RPMI7951 (cell line): Measurements from ENCODE around the gene C16orf92. TPM values are rescaled to one million over a fixed set of nuclear protein-coding genes. Genes with fewer than 3 reads are reported as not detected.

Source experiments
- DNase-seq: peaks from one replicate; pipeline ENCODE4 v3.0.0-alpha.2; 2012; ENCODE audit warnings: low read depth
- total RNA-seq: library from RNA; depleted of rRNA; stranded (reverse); fragments of >200 nt; shearing (Covaris generic); gene quantifications from 2 replicates; pipeline ENCODE4 v1.2.3, GENCODE V29; 2014; rRNA removed

C16orf92 gene
- total RNA-seq, 1 experiment from 2014 or later, result not detected

DNA sequence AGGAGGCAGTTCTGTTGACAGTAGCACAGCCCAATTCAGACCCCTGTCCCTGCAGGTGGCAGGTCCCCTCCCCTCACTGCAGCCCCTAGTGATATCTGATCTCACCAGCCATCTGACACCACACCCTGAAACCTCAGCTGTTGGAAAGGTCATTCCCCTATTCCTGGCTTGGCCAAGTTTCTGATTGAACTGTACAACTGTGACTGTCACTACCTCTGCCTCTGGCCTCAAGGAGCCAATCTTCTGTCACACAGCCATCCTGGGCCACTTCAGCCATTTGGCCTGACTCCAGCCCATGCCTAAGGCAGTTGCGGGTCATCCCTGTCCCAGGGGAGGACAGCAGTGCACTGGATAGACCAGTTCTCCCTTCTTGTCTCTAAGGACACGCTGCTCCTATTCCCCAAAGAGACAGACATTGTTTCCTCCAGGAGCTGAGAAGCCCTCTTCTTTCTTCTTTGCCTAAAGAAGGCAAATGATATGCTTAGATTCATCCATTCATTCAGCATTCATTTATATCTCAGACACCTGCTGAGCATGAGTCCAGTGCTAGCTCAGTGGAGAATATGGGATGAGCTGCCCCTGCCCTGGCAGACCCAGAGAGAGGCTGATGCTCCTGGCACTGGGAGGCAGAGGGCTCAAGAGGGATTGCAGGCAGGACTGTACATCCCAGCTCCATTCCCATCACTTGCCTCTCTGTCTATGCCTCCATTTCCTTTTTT is 38.0 kb downstream of the C16orf92 start:
- no peak for DNase-seq

GRCh38 chr16:30063278-30063892 is 40.4 kb downstream of the C16orf92 start:
- DNase-seq, result no peak

- no peak for DNase-seq
These were observed 41.1 kb downstream of the C16orf92 start for GRCh38 chr16:30063893-30064728.

- DNase-seq, result no peak
These were observed 41.7 kb downstream of the C16orf92 start for GRCh38 chr16:30064729-30065101.

DNA sequence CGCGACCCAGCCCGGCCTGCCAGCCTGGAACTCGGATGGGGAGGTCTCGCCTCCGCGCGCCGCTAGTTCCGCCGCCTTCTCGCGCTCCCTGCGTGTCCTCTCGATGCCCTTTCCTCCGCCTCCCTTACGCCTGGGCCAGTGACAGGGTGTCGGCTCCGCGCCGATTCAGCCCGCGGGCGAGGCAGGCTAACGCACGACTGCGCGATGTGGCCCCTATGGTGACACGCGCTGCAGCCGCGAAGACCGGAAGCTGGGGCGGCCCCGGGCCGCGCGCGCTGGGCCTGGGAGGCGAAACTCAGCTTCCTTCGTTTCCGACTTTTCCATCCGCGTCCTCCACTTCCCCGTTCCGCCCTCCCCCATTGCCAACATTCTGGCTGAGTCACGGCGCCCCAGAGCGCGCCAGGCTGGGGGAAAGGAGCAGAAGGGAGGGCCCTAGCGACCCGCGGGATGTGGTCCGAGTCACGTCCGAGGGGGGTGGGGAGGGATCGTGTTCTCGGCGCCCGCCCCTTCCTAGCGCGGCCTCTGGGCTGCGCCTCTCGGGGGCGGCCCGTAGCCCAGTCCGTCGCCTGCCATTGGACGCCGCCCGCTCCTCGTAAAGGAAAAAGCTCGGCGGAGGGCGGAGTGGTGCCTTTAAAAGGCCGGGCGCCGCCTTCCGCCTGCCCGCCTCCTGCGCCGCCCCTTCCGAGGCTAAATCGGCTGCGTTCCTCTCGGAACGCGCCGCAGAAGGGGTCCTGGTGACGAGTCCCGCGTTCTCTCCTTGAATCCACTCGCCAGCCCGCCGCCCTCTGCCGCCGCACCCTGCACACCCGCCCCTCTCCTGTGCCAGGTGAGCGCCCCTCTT is 42.3 kb downstream of the C16orf92 start, which contains the start of gene ALDOA:
TSS of gene ALDOA (plus strand) at position 659 of the 841 bp plus-strand sequence. CDS start 1,138 bp downstream, outside the sequence.
- DNase-seq, result peak; percentile 97

GRCh38 chr16:30065943-30066760 is 43.2 kb downstream of the C16orf92 start:
- DNase-seq, result peak; percentile 34

DNA sequence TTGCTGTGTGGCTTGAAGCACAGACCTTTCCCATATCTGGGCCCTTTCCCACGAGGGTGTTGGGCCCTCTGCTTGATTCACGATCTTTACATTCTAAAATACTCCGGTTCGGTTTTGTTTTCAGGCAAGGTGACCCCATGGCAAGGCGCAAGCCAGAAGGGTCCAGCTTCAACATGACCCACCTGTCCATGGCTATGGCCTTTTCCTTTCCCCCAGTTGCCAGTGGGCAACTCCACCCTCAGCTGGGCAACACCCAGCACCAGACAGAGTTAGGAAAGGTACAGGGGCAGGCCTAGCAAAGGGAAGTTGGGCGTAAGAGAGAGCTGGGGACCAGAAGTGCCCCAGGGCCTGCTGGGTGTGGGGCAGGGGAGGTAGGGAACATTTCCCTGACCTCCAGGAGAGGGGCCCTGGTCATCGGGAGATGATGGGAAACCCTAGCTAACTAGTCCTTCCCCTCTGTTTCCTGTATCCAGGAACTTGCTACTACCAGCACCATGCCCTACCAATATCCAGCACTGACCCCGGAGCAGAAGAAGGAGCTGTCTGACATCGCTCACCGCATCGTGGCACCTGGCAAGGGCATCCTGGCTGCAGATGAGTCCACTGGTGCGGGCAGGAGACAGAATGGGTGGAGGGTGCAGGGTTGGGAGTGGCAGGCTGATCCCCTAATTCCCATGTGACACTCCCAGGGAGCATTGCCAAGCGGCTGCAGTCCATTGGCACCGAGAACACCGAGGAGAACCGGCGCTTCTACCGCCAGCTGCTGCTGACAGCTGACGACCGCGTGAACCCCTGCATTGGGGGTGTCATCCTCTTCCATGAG is 44.0 kb downstream of the C16orf92 start:
- no peak for DNase-seq

- DNase-seq, result no peak
These were observed 44.6 kb downstream of the C16orf92 start for GRCh38 chr16:30067584-30067916.

DNA sequence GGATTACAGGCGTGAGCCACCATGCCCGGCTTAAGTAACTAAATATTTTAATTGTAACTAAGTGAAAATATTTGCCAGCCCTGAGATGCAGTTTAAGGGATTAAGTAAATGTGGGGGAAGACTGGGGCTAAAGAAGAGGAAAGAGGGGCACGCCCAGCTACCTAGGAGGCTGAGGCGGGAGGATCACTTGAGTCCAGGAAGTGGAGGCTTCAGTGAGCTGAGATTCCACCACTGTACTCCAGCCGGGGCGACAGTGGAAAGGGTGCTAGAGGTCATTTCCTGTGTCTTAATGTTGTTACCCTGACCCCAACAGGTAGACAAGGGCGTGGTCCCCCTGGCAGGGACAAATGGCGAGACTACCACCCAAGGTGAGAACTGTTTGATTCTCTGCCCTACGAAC is 45.3 kb downstream of the C16orf92 start:
- no peak for DNase-seq

DNA sequence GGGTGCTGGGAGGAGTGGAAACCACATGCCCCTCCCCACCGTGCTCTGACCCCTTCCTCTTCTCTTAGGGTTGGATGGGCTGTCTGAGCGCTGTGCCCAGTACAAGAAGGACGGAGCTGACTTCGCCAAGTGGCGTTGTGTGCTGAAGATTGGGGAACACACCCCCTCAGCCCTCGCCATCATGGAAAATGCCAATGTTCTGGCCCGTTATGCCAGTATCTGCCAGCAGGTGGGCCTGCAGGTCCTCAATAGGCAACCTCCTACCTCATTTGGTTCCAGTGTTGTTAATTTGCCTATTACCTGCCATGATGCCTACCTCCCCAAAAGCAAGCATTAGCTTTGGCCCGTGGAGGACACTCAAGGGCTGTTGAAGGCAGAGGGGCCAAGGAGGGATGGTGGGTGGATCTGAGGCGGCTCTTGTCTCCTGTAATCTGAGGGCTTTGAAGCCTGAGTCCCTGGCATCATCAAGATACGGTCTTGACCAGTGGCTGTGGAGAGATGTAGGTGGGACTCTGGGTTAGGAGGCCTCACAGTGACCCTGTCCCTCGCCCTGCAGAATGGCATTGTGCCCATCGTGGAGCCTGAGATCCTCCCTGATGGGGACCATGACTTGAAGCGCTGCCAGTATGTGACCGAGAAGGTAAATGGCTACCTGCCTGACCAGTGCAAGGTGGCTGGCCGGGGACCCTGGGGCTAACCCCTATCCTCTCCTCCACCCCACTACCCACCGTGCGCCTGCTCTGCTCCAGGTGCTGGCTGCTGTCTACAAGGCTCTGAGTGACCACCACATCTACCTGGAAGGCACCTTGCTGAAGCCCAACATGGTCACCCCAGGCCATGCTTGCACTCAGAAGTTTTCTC is 46.0 kb downstream of the C16orf92 start:
- no peak for DNase-seq

- no peak for DNase-seq
These were observed 46.8 kb downstream of the C16orf92 start for GRCh38 chr16:30069611-30070462.

DNA sequence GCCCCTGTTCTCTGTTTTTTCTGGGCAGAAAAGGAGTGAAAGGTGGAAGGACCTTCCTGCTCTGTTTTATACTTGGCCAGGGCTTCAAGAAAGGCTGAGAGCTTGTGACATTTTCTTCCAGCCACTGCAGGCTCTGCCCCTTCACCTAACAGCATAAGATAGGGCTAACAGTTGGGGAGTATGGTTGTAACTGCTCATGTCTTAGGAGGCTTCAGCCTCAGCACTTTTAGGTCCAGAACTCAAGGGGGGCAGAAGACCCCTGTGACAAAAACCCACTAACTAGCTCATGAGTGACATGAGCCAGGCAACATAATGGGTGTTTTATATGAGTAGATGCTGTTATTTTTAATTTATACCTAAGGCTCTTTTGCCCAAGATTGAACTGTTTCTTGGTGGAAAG is 47.5 kb downstream of the C16orf92 start:
- DNase-seq, result no peak

Other genes with a start within 250 kb of the C16orf92 start
- gene ZG16, start 244.9 kb upstream of the C16orf92 start, total RNA-seq, result not detected in 2 replicates
- 120 and 128 TPM in 2 replicates for gene KIF22, start 232.4 kb upstream of the C16orf92 start, total RNA-seq
- 114 and 181 TPM in 2 replicates for gene MAZ, start 216.7 kb upstream of the C16orf92 start, total RNA-seq
- 1.7 and 2.5 TPM in 2 replicates for gene PRRT2, start 211.0 kb upstream of the C16orf92 start, total RNA-seq
- 20.5 and 22.8 TPM in 2 replicates for gene PAGR1, start 207.0 kb upstream of the C16orf92 start, total RNA-seq
- 140 and 141 TPM in 2 replicates for gene MVP, start 202.7 kb upstream of the C16orf92 start, total RNA-seq
- gene CDIPT, start 160.0 kb upstream of the C16orf92 start, total RNA-seq, result 83.4 and 90.4 TPM in 2 replicates
- gene SEZ6L2, start 123.6 kb upstream of the C16orf92 start, total RNA-seq, result 4.9 and 6.2 TPM in 2 replicates
- gene ASPHD1, start 122.7 kb upstream of the C16orf92 start, total RNA-seq, result 2.6 and 4.8 TPM in 2 replicates
- gene KCTD13, start 97.0 kb upstream of the C16orf92 start, total RNA-seq, result 3.5 and 5.3 TPM in 2 replicates
- 84.8 and 110 TPM in 2 replicates for gene TMEM219, start 61.1 kb upstream of the C16orf92 start, total RNA-seq
- 15.3 and 26.5 TPM in 2 replicates for gene TAOK2, start 49.3 kb upstream of the C16orf92 start, total RNA-seq
- gene HIRIP3, start 27.6 kb upstream of the C16orf92 start, total RNA-seq, result 16.1 and 21.0 TPM in 2 replicates
- 53.7 and 81.3 TPM in 2 replicates for gene INO80E, start 27.0 kb upstream of the C16orf92 start, total RNA-seq
- 1.1 TPM in 1 of 2 replicates, not detected in the other for gene DOC2A, start 12.2 kb upstream of the C16orf92 start, total RNA-seq
- 0.12 and 0.49 TPM in 2 replicates for gene TLCD3B, start 8.1 kb downstream of the C16orf92 start, total RNA-seq
- 1,895 and 1,949 TPM in 2 replicates for gene ALDOA, start 42.6 kb downstream of the C16orf92 start, total RNA-seq
- gene PPP4C, start 52.8 kb downstream of the C16orf92 start, total RNA-seq, result 101 and 136 TPM in 2 replicates
- 0.10 and 0.48 TPM in 2 replicates for gene TBX6, start 68.7 kb downstream of the C16orf92 start, total RNA-seq
- 13.2 and 14.9 TPM in 2 replicates for gene YPEL3, start 73.0 kb downstream of the C16orf92 start, total RNA-seq
- gene GDPD3, start 90.3 kb downstream of the C16orf92 start, total RNA-seq, result 0.29 and 0.48 TPM in 2 replicates
- gene MAPK3, start 100.0 kb downstream of the C16orf92 start, total RNA-seq, result 36.3 and 39.9 TPM in 2 replicates
- gene CORO1A, start 160.4 kb downstream of the C16orf92 start, total RNA-seq, result 3.4 and 4.4 TPM in 2 replicates
- gene BOLA2B, start 170.5 kb downstream of the C16orf92 start, total RNA-seq, result 135 and 207 TPM in 2 replicates
- 27.3 and 33.0 TPM in 2 replicates for gene SLX1A, start 170.7 kb downstream of the C16orf92 start, total RNA-seq
- 4.2 and 6.0 TPM in 2 replicates for gene SULT1A3, start 176.1 kb downstream of the C16orf92 start, total RNA-seq
- gene NPIPB13, start 225.3 kb downstream of the C16orf92 start, total RNA-seq, result 0.12 and 0.29 TPM in 2 replicates